Heart left ventricle (tissue), 16 donors: Measurements from ENCODE around the gene MRTO4. TPM values are rescaled to one million over a fixed set of nuclear protein-coding genes. Genes with fewer than 3 reads are reported as not detected.

Experiments used
- ATAC-seq, 4 donors: fragments of 200-7000 bp; cut with Tn5 transposase; one replicate each; pipeline ENCODE4 v1.9.1; 2020 to 2022; ENCODE audit warnings: moderate library complexity in 4 of 4, mild to moderate bottlenecking in 3 of 4, moderate number of reproducible peaks in 1 of 4
- DNase-seq, 5 donors: peaks; one replicate each; pipeline ENCODE4 v3.0.0-alpha.2; 2020
- H3K27ac ChIP-seq, 12 donors: fragments of 200-600 bp; sonication (generic) in 4 of 12; one replicate each; pipeline versions ENCODE4 v1.5.0 to v1.8.0; 2016 to 2022; ENCODE audit warnings: mild to moderate bottlenecking in 2 of 12
- H3K27me3 ChIP-seq, 9 donors: fragments of 200-600 bp; sonication (generic) in 2 of 9; one replicate each; pipeline versions ENCODE4 v1.5.1 to v1.8.0; 2016 to 2022; ENCODE audit warnings: mild to moderate bottlenecking in 3 of 9
- H3K36me3 ChIP-seq, 9 donors: fragments of 200-600 bp; sonication (generic) in 2 of 9; one replicate each; pipeline versions ENCODE4 v1.5.0 to v1.8.0; 2018 to 2022; ENCODE audit warnings: mild to moderate bottlenecking in 2 of 9
- H3K4me1 ChIP-seq, 12 donors: fragments of 200-600 bp; sonication (generic) in 4 of 12; one replicate each; pipeline versions ENCODE4 v1.5.0 to v1.8.0; 2016 to 2022; ENCODE audit warnings: mild to moderate bottlenecking in 3 of 12
- H3K4me3 ChIP-seq, 12 donors: fragments of 200-600 bp; sonication (generic) in 4 of 12; one replicate each; pipeline versions ENCODE4 v1.5.0 to v1.8.0; 2017 to 2022; ENCODE audit warnings: mild to moderate bottlenecking in 9 of 12, moderate library complexity in 4 of 12
- H3K9me3 ChIP-seq, 12 donors: fragments of 200-600 bp; sonication (generic) in 4 of 12; one replicate each; pipeline versions ENCODE4 v1.5.0 to v1.8.0; 2016 to 2022; ENCODE audit warnings: mild to moderate bottlenecking in 1 of 12
- POLR2A ChIP-seq, 2 donors: fragments of 450-650 bp; IDR thresholded peaks; one replicate each; pipeline ENCODE4 v1.6.1; 2017; ENCODE audit warnings: antibody characterized with exemption in 2 of 2, mild to moderate bottlenecking in 2 of 2, moderate library complexity in 2 of 2
- WGBS, 4 donors: extraction: QIAGEN DNeasy Blood & Tissue Kit in 2 of 4; methylation state at CpG; one replicate each; pipeline versions ENCODE4 v1.1.5 to v1.1.7; 2013 to 2018; 5-methylcytosine and 5-hydroxymethylcytosine counted together
- intact Hi-C, 10 donors: fragments of 100-400 bp; cut with DNase I; formaldehyde crosslinking; loops; one replicate each; pipeline versions ENCODE4 v1.11.1 to v1.14.2; 2022
- polyA plus RNA-seq, 2 donors: library from polyadenylated mRNA; stranded (reverse); fragments of 200-250 nt; gene quantifications; one replicate each; pipeline ENCODE4 v1.2.3, GENCODE V29; 2013
- total RNA-seq, 9 donors: library from RNA; depleted of rRNA in 2 of 9; stranded (reverse); fragments of >200 nt in 2 of 9; fragmentation: NEBNext Ultra II Directional in 3 of 9; extraction: Animal tissue kit (Norgen Biotek cat#: 25700) in 3 of 9; gene quantifications; one replicate each; pipeline versions ENCODE4 v1.1.0 to v1.2.4, GENCODE V29; 2016 to 2023
- TF ChIP-seq, protein P1 (sequence below), 12 donors: fragments of 200-600 bp; sonication (generic) in 4 of 12; IDR thresholded peaks; one replicate each; pipeline versions ENCODE4 v1.5.0 to v1.8.0; 2018 to 2022; ENCODE audit warnings: antibody characterized with exemption in 12 of 12, mild to moderate bottlenecking in 5 of 12
- donor health status: ischemic (EF 13 %, LVEDD 7.1; RV severe dilation, severe dysfunction).
- donor health status: healthy with polysubstance abuse.
- donor health status: DM: no; HTN: yes; CAD: no.
- donor health status: DM: no; HTN: no; CAD: no.
- donor health status: ischemic (EF 25% LVEDD 6.9; RV normal size, moderate dysfunction).
- donor health status: ischemic (EF 25% LVEDD 5.7; RV mildly dilated, moderate dysfunction).
- donor health status: healthy.
- donor health status: DM: yes; HTN: yes; CAD: no.
- donor health status: ischemic (EF 35%, LVEDD 5.7; RV mildly dilated, moderate dysfunction).
- donor health status: nonischemic (EF 11% LVEDD 7.7; RV severe dilation, severe dysfunction).
- donor health status: DM: yes; HTN: yes; CAD: no.
- donor health status: PGD.
- donor health status: ischemic (EF 29% LVEDD 5.4; RV normal size, mild dysfunction).
- donor health status: nonischemic (EF 23%, LVEDD 6.1; RV moderate dilation, normal function).

The MRTO4 gene
- total and polyA plus RNA-seq, 11 donors: 8.3 to 56.3 (median 14.9) TPM

- DNase-seq (no peak), ATAC-seq (no peak)
- Histone ChIP-seq H3K36me3 (peaks cover 0 to 21% (median 19%) of the 10 kb centered on the region in 9 donors), H3K4me3 (no peak overlapping the region), H3K9me3 (no peaks in the 10 kb centered on the region), H3K4me1 (peaks cover 3 to 97% (median 70%) of the 10 kb centered on the region in 12 donors), H3K27me3 (no peaks in the 10 kb centered on the region), H3K27ac (peak overlapping the region in 2 of 12 donors; percentile 16 to 42)
- intact Hi-C loops: loop anchor here in 1 of 10 donors (5.0 kb wide), 1 partner anchor 38 kb away; no protein-coding TSS in a partner anchor
- WGBS, 4 donors: 80 to 84% (median 82%) methylated on average over 6 of the region's 6 CpGs
- no peak for TF ChIP-seq POLR2A (IDR thresholded peaks at IDR 0.05)
- TF ChIP-seq, protein P1, sequence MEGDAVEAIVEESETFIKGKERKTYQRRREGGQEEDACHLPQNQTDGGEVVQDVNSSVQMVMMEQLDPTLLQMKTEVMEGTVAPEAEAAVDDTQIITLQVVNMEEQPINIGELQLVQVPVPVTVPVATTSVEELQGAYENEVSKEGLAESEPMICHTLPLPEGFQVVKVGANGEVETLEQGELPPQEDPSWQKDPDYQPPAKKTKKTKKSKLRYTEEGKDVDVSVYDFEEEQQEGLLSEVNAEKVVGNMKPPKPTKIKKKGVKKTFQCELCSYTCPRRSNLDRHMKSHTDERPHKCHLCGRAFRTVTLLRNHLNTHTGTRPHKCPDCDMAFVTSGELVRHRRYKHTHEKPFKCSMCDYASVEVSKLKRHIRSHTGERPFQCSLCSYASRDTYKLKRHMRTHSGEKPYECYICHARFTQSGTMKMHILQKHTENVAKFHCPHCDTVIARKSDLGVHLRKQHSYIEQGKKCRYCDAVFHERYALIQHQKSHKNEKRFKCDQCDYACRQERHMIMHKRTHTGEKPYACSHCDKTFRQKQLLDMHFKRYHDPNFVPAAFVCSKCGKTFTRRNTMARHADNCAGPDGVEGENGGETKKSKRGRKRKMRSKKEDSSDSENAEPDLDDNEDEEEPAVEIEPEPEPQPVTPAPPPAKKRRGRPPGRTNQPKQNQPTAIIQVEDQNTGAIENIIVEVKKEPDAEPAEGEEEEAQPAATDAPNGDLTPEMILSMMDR (IDR thresholded peaks at IDR 0.05): no peak
Observed at GRCh38 chr1:19204446-19205266, 46.9 kb upstream of the MRTO4 start.

- DNase-seq: no peak
- Histone ChIP-seq H3K36me3 (peaks cover 0 to 14% (median 11%) of the 10 kb centered on the region in 9 donors), H3K4me3 (no peak overlapping the region), H3K27ac (peak overlapping the region in 2 of 12 donors; percentile 9 to 11), H3K4me1 (peaks cover 3 to 89% (median 69%) of the 10 kb centered on the region in 12 donors), H3K27me3 (no peaks in the 10 kb centered on the region), H3K9me3 (no peaks in the 10 kb centered on the region)
- intact Hi-C loops: loop anchor here in 1 of 10 donors (5.0 kb wide), 1 partner anchor 37 kb away; no protein-coding TSS in a partner anchor
- TF ChIP-seq, protein P1 (IDR thresholded peaks at IDR 0.05): no peak
- no peak for TF ChIP-seq POLR2A (IDR thresholded peaks at IDR 0.05)
- 80 to 97% (median 97%) methylated on average over 1 of the region's 1 CpG for WGBS, 4 donors
- no peak for ATAC-seq
Observed at GRCh38 chr1:19205403-19205802, 46.2 kb upstream of the MRTO4 start.

- intact Hi-C loops: loop anchor here in 1 of 10 donors (5.0 kb wide), 1 partner anchor 36 kb away; no protein-coding TSS in a partner anchor
- 38 to 48% (median 44%) methylated on average over 5 of the region's 5 CpGs for WGBS, 4 donors
Observed at GRCh38 chr1:19205845-19206244, 45.8 kb upstream of the MRTO4 start.

More at GRCh38 chr1:19205845-19206244, 45.8 kb upstream of the MRTO4 start:
- DNase-seq (no peak), ATAC-seq (no peak)
- Histone ChIP-seq H3K27me3 (no peaks in the 10 kb centered on the region), H3K36me3 (peaks cover 0 to 9% (median 7%) of the 10 kb centered on the region in 9 donors), H3K27ac (peak overlapping the region in 2 of 12 donors; percentile 9 to 11), H3K9me3 (no peaks in the 10 kb centered on the region), H3K4me1 (peaks cover 6 to 87% (median 72%) of the 10 kb centered on the region in 12 donors), H3K4me3 (no peak overlapping the region)
- no peak for TF ChIP-seq POLR2A (IDR thresholded peaks at IDR 0.05)
- TF ChIP-seq, protein P1 (IDR thresholded peaks at IDR 0.05): no peak
